ENCODE results near the gene RNF5.

The RNF5 gene

GRCh38 chr6:32152769-32153563, 25.2 kb upstream of the RNF5 start:
- peak in 1 of 2 donors; percentile 36 for DNase-seq

GRCh38 chr6:32153564-32154513, 24.4 kb upstream of the RNF5 start, which contains the start of gene PPT2:
PPT2 (plus strand) TSS chr6:32154141; CDS start chr6:32154595, 454 bp downstream.
- DNase-seq, result peak; percentile 84 to 91

DNA sequence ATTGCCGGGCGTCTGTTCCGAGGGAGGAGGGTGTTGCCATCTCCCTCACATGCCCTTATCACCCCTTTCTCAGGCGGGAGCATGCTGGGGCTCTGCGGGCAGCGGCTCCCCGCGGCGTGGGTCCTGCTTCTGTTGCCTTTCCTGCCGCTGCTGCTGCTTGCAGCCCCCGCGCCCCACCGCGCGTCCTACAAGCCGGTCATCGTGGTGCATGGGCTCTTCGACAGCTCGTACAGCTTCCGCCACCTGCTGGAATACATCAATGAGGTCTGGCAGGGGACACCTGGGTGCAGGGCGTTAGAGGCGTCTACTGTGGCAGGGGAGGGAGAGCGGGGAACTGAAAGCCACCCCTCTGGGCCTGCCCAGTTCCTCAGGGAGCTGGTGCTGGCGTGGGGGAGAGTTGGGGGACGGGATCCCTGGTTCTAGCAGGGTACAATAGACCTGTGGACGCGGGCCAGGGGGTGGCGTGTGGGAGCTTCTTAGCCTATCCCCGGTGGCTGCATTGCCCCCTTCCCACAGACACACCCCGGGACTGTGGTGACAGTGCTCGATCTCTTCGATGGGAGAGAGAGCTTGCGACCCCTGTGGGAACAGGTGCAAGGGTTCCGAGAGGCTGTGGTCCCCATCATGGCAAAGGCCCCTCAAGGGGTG, 23.6 kb upstream of the RNF5 start:
- DNase-seq, result peak in 1 of 2 donors; percentile 51

- DNase-seq, result no peak
Observed at GRCh38 chr6:32156891-32157290, 21.3 kb upstream of the RNF5 start.

DNA sequence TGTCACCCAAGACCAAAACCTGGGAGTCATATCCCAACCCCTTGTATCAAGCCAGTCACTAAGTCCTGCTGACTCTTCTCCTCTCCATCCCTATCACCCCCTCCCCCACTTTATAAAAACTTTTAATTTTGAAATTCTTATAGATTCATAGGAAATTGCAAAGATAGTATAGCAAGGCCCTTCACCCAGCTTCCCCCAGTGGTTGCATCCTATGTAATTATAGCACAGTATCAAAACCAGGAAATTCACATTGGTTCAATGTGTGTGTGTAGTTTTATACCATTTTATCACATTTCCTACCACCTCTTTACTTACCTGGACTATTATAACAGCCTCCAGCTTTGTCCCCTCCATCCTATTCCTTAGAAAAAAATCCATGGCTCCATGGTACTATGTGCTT, 20.2 kb upstream of the RNF5 start:
- no peak for DNase-seq

DNA sequence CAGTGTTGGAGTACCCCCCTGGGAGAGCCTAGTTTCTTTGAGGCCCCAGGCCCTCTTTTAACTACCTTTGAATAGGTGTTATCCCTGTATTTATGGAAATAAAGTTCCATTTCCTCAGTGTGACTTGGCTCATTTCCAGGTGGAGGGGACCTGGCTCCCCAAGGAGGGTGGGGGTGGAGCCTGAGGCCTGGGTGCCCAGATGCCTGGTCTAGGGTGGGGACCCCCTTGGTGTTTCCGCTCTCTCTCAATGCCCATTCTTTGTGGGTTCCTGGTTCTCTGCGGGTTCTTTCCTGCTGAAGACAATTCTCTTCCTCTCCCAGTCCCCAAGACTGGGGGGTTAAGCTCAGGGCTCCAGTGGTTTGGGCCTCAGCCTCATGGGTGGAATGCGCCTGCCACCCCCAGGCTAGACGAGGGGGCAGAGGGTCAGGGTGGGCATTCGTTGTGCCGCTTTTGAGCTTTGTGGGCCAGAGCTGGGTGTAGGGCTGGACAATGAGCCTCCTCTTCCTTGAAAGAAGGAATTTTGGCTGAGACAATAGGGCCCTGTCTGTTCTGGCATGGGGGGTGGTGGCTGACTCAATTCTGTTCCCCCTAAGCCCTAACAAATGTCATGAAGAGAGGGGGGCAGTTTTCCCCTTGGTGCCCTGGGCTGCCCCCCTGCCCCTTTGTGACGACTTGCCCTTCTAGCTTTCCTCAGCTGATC, 14.5 kb upstream of the RNF5 start:
- peak; percentile 28 to 34 for DNase-seq

DNA sequence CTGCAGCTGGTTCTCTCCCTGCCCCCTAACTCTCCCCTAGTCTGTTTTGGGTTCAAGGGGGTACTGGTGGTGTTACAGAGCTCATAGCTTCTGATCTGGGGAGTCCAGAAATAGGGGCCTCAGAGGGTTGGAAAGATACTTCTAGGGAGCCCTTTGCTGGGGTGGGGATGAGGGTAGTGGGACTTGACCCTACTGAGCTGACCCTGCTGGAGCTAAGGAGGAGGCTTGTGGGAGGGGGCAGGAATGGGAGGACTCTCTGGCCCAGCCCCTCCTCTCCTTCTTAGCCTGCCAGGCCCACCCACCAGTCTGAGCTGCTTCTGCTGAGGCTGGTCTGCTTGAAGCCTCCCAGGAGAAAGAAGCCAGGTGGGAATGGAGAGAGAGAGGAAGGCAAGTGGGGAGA, 13.9 kb upstream of the RNF5 start, which contains the start of gene EGFL8:
Gene EGFL8, plus strand, starts transcription at position 301 of the 400 bp plus-strand sequence. CDS start 1,571 bp downstream, outside the sequence.
- DNase-seq, result no peak

GRCh38 chr6:32166411-32167061, 11.7 kb upstream of the RNF5 start:
- DNase-seq, result no peak

DNA sequence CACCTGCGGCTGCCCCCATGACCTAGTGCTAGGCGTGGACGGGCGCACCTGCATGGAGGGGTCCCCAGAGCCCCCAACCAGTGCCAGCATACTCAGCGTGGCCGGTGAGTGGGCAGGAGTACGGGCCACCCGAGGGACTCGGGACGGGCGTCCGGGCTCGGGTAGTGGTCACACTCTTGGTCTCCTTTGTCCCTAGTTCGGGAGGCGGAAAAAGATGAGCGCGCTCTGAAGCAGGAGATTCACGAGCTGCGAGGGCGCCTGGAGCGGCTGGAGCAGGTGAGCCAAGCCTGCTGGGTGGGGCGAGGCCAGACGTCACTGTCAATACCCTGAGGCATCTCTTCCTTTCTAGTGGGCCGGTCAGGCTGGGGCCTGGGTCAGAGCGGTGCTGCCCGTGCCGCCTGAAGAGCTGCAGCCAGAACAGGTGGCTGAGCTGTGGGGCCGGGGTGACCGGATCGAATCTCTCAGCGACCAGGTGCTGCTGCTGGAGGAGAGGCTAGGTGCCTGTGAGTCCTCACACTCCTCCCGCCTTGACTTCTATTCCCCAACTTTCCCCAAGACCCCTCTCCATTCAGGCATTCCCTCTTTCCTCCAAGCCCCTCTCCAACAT, 10.9 kb upstream of the RNF5 start:
- no peak for DNase-seq

GRCh38 chr6:32167761-32168262, 10.4 kb upstream of the RNF5 start:
- no peak for DNase-seq

- DNase-seq, result no peak
Observed at GRCh38 chr6:32168350-32168749, 9.9 kb upstream of the RNF5 start.

GRCh38 chr6:32168807-32169591, 9.2 kb upstream of the RNF5 start:
- no peak for DNase-seq

DNA sequence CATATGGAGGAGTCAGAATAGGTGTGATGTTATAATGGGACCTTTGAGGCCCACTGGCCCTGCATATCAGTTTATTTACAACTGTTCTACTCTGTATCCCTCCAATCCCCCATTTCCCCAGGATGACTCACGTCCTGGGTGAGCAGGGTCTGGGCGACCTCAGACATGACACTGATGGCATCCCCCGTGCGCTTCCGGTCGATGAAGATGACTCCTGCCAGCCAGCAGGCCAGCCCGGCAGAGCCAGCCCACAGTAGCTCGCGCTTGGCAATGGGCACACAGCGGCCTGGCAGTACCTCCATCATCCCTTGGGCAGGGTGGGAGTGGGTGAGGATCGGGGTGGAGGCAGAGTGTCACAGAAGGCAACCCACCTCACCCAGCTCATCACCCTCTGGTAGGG, 7.9 kb upstream of the RNF5 start:
- DNase-seq, result no peak

- no peak for DNase-seq
Observed at GRCh38 chr6:32171234-32171633, 7.0 kb upstream of the RNF5 start.

GRCh38 chr6:32173051-32173727, 5.0 kb upstream of the RNF5 start:
- DNase-seq, result no peak

DNA sequence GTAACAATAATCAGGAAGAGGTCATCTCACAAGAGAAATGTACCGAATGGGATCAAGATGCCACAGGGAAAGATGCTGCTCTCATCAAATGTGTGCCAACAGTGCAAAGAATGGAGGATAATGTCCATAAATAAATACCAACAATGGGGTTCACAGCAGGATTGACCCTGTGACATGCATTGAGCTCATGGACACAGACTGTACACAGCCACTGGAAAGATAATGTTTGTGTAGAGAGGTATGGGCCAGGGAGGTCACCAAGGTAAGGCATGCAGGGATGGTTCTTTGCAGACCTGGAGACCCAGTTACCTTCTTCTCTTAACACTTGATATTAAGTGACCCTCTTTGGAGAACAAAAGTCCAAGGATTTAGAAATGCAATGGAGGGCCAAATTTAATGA, 3.8 kb upstream of the RNF5 start:
- no peak for DNase-seq

- DNase-seq, result no peak
Observed at GRCh38 chr6:32175322-32175710, 2.9 kb upstream of the RNF5 start.

GRCh38 chr6:32175711-32176475, 2.3 kb upstream of the RNF5 start, which contains the start of gene AGPAT1:
AGPAT1 (minus strand) TSS chr6:32176084; CDS start chr6:32171496, 4,588 bp downstream.
- DNase-seq, result peak; percentile 98
